Bronchial epithelial cell (primary cell): ENCODE data around the gene MAGIX. TPM values are rescaled to one million over a fixed set of nuclear protein-coding genes. Genes with fewer than 3 reads are reported as not detected.

Experiments used
- DNase-seq: peaks from one replicate; pipeline ENCODE4 v3.0.0-alpha.2; 2010; ENCODE audit warnings: low read depth
- FAIRE-seq: peaks from 2 replicates; lab custom pipeline; 2011; peaks lifted over from hg19 to GRCh38; lab: Jason Lieb, UNC
- H3K27me3 ChIP-seq: 2 replicates; pipeline ENCODE4 v1.5.1; 2011; ENCODE audit warnings: low read length; ENCODE audit not compliant: control insufficient read depth, insufficient read depth
- H3K36me3 ChIP-seq: 2 replicates; pipeline ENCODE4 v1.5.1; 2011; ENCODE audit warnings: low read length; ENCODE audit not compliant: control insufficient read depth, insufficient read depth
- H3K4me3 ChIP-seq: 2 replicates; pipeline ENCODE4 v1.5.1; 2011; ENCODE audit warnings: mild to moderate bottlenecking, low read depth, low read length, control low read depth
- total RNA-seq: library from RNA; depleted of rRNA; stranded (reverse); fragments of >200 nt; gene quantifications from 2 replicates; pipeline ENCODE4 v1.2.1, GENCODE V29; 2014
- TF ChIP-seq, protein P1 (sequence below): IDR thresholded peaks from 2 replicates; pipeline ENCODE4 v1.5.1; 2011; ENCODE audit warnings: mild to moderate bottlenecking, moderate library complexity, low read length, control low read depth, inconsistent platforms; ENCODE audit not compliant: insufficient read depth, severe bottlenecking

MAGIX gene
- total RNA-seq, 1 donor from 2014 or later = 3.7 TPM

- FAIRE-seq (no peak), DNase-seq (peak; percentile 79)
- Histone ChIP-seq H3K4me3 (peak overlapping the region; percentile 60), H3K36me3 (no peaks in the 10 kb centered on the region), H3K27me3 (no peaks in the 10 kb centered on the region)
- TF ChIP-seq, protein P1, sequence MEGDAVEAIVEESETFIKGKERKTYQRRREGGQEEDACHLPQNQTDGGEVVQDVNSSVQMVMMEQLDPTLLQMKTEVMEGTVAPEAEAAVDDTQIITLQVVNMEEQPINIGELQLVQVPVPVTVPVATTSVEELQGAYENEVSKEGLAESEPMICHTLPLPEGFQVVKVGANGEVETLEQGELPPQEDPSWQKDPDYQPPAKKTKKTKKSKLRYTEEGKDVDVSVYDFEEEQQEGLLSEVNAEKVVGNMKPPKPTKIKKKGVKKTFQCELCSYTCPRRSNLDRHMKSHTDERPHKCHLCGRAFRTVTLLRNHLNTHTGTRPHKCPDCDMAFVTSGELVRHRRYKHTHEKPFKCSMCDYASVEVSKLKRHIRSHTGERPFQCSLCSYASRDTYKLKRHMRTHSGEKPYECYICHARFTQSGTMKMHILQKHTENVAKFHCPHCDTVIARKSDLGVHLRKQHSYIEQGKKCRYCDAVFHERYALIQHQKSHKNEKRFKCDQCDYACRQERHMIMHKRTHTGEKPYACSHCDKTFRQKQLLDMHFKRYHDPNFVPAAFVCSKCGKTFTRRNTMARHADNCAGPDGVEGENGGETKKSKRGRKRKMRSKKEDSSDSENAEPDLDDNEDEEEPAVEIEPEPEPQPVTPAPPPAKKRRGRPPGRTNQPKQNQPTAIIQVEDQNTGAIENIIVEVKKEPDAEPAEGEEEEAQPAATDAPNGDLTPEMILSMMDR = peak; percentile 70
Observed at GRCh38 chrX:49155900-49156837, 6.4 kb upstream of the MAGIX start.

GRCh38 chrX:49157194-49157593 is 5.4 kb upstream of the MAGIX start:
- H3K27me3 ChIP-seq = no peaks in the 10 kb centered on the region
- H3K36me3 ChIP-seq = no peaks in the 10 kb centered on the region
- no peak for DNase-seq
- TF ChIP-seq, protein P1 = no peak
- no peak for FAIRE-seq
- no peak overlapping the region for H3K4me3 ChIP-seq

GRCh38 chrX:49160908-49161307 is 1.6 kb upstream of the MAGIX start:
- Histone ChIP-seq H3K36me3 (no peaks in the 10 kb centered on the region), H3K4me3 (no peak overlapping the region), H3K27me3 (no peaks in the 10 kb centered on the region)
- DNase-seq = no peak
- TF ChIP-seq, protein P1 = no peak
- FAIRE-seq = no peak

DNA sequence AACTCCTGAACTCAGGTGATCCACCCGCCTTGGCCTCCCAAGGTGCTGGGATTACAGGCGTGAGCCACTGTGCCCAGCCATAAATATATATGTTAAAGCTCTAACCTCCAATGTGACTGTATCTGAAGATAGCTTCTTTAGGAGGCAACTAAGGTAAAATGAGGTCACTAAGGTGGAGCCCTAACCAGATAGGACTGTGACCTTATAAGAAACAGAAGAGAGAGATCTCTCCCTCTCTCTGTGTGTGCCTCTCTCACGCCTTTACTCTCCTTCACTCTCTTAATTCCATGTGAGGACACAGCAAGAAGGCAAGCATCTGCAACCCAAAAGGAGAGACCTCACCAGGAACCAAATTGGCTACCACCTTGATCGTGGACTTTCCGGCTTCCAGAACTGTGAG is 926 bp upstream of the MAGIX start:
- H3K4me3 ChIP-seq = no peak overlapping the region
- no peaks in the 10 kb centered on the region for H3K27me3 ChIP-seq
- H3K36me3 ChIP-seq = no peaks in the 10 kb centered on the region
- no peak for DNase-seq
- no peak for FAIRE-seq
- TF ChIP-seq, protein P1 = no peak

DNA sequence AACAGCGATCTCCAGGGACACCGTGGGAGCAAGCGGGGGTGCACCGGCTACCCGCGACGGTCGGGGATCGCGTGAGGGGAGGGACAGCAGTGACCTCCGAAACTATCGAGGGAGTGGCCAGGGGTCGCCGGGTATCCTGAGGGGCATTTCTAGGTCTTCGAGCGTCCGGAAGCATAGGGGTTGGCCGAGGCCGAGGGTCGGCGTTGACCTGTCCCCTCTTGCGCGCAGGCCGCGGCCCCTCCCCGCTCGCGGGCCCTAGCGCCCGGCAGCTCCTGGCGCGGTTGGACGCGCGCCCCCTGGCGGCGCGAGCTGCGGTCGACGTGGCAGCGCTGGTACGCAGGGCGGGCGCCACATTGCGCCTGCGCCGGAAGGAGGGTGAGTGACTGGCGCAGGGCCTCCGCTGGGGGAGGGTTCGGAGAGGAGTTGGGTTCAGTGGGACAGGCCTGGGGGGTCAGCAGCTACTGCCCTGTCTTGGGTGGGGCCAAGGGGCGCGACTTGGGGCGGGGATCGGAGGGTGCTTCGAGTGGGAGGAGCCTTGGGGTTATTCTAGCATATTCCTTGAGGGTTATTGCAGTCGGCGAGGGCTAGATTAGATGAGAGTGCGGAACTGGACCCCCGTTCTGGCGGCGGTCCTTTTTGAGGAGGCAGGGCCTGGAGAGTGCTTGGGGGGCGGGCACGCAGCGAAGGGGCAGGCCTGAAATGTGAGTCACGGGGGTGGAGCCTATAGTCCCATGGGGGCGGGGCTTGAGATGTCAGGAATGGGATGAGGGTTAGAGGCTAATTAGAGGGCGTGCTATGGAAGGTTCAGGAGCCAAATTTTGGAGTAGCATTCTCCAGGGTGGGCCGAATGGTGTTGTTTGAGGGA is 1.2 kb downstream of the MAGIX start:
- TF ChIP-seq, protein P1 = peak; percentile 57
- Histone ChIP-seq H3K27me3 (no peaks in the 10 kb centered on the region), H3K4me3 (peak overlapping the region; percentile 40), H3K36me3 (no peaks in the 10 kb centered on the region)
- DNase-seq (peak; percentile 57), FAIRE-seq (no peak)
